Islet precursor cell (in vitro differentiated cells): ENCODE measurements around the gene PATE1.

Experiments
- DNase-seq: peaks from one replicate; pipeline ENCODE4 v3.0.0-alpha.2; 2018

Gene PATE1

DNA sequence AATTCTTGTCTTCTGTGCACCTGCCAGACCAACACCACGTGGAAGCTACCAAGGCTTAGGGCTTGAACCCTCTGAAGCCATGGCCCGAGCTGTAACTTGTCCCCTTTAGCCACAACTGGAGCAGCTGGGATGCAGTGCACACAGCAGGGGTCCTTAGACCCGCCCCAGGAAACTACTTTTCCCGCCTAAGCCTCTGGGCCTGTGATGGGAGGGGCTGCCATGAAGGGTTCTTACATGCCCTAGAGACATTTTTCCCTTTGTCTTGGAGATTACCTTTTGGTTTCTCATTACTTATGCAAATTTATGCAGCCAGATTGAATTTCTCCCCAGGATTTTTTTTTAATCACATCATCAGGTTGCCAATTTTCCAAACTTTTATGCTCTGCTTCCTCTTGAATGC is 51.6 kb downstream of the PATE1 start:
- no peak for DNase-seq
